ENCODE results near the gene LSS. TPM values are rescaled to one million over a fixed set of nuclear protein-coding genes. Genes with fewer than 3 reads are reported as not detected.

The LSS gene
- total RNA-seq, 2 experiments from 2014 or later, result 9.6 to 12.6 TPM

GRCh38 chr21:46254208-46254975 lies 25.8 kb upstream of the LSS start:
- CTCF ChIA-PET, result interaction anchor here (1.3 to 1.5 kb wide), 2 partner anchors 13 to 25 kb away, joined by 3 read pairs; no protein-coding TSS in a partner anchor
- no peak overlapping the region for H3K4me3 Mint-ChIP-seq
- H3K36me3 Mint-ChIP-seq (ENCODE audit: low read depth), result peaks cover 60% of the 10 kb centered on the region
- no peaks in the 10 kb centered on the region for H3K27me3 Mint-ChIP-seq (ENCODE audit: low read depth)
- intact Hi-C loops (cut with micrococcal nuclease), result no loop called here
- H3K9me3 Mint-ChIP-seq, result no peaks in the 10 kb centered on the region
- peak overlapping the region; percentile 86 for H3K27ac Mint-ChIP-seq
- no peak for DNase-seq
- H3K4me1 Mint-ChIP-seq (ENCODE audit: low read depth), result peaks cover 34% of the 10 kb centered on the region

- H3K9me3 Mint-ChIP-seq, result no peaks in the 10 kb centered on the region
- intact Hi-C loops (cut with micrococcal nuclease), result loop anchor here (2.0 kb wide), 2 partner anchors 25 to 71 kb away; partner anchors contain the start of genes LSS and PCNT
- H3K36me3 Mint-ChIP-seq (ENCODE audit: low read depth), result peaks cover 60% of the 10 kb centered on the region
- H3K27me3 Mint-ChIP-seq (ENCODE audit: low read depth), result no peaks in the 10 kb centered on the region
- DNase-seq, result peak; percentile 82
- peaks cover 34% of the 10 kb centered on the region for H3K4me1 Mint-ChIP-seq (ENCODE audit: low read depth)
- no peak overlapping the region for H3K4me3 Mint-ChIP-seq
- peak overlapping the region; percentile 86 for H3K27ac Mint-ChIP-seq
- CTCF ChIA-PET, result interaction anchor here (1.3 to 2.5 kb wide), 3 partner anchors 12 to 111 kb away, joined by 3 to 10 read pairs (median 3); no protein-coding TSS in a partner anchor
These were observed 25.1 kb upstream of the LSS start for GRCh38 chr21:46253610-46254124.

- intact Hi-C loops (cut with micrococcal nuclease), result loop anchor here (2.0 kb wide), 2 partner anchors 24 to 72 kb away; partner anchors contain the start of genes LSS and PCNT
- DNase-seq, result no peak
- Mint-ChIP-seq H3K27ac (peak overlapping the region; percentile 86), H3K36me3 (ENCODE audit: low read depth) (peaks cover 58% of the 10 kb centered on the region), H3K4me1 (ENCODE audit: low read depth) (peaks cover 34% of the 10 kb centered on the region), H3K9me3 (no peaks in the 10 kb centered on the region), H3K4me3 (no peak overlapping the region), H3K27me3 (ENCODE audit: low read depth) (no peaks in the 10 kb centered on the region)
- CTCF ChIA-PET, result interaction anchor here (0.9 to 2.5 kb wide), 3 partner anchors 11 to 110 kb away, joined by 3 to 10 read pairs (median 6); no protein-coding TSS in a partner anchor
These were observed 24.3 kb upstream of the LSS start for GRCh38 chr21:46252840-46253239.

GRCh38 chr21:46250146-46250725 lies 21.7 kb upstream of the LSS start:
- CTCF ChIA-PET, result interaction anchor here (1.2 kb wide), 1 partner anchor 107 kb away, joined by 5 read pairs; no protein-coding TSS in a partner anchor
- peak overlapping the region; percentile 51 for H3K27ac Mint-ChIP-seq
- H3K4me3 Mint-ChIP-seq, result no peak overlapping the region
- peak; percentile 28 for DNase-seq
- H3K4me1 Mint-ChIP-seq (ENCODE audit: low read depth), result peaks cover 33% of the 10 kb centered on the region
- H3K9me3 Mint-ChIP-seq, result no peaks in the 10 kb centered on the region
- intact Hi-C loops (cut with micrococcal nuclease), result no loop called here
- no peaks in the 10 kb centered on the region for H3K27me3 Mint-ChIP-seq (ENCODE audit: low read depth)
- peaks cover 54% of the 10 kb centered on the region for H3K36me3 Mint-ChIP-seq (ENCODE audit: low read depth)

- no peak overlapping the region for H3K4me3 Mint-ChIP-seq
- no peaks in the 10 kb centered on the region for H3K27me3 Mint-ChIP-seq (ENCODE audit: low read depth)
- DNase-seq, result no peak
- H3K27ac Mint-ChIP-seq, result no peak overlapping the region
- no peaks in the 10 kb centered on the region for H3K9me3 Mint-ChIP-seq
- CTCF ChIA-PET, result interaction anchor here (0.6 kb wide), 1 partner anchor 47 kb away, joined by 3 read pairs; no protein-coding TSS in a partner anchor
- peaks cover 19% of the 10 kb centered on the region for H3K4me1 Mint-ChIP-seq (ENCODE audit: low read depth)
- peaks cover 42% of the 10 kb centered on the region for H3K36me3 Mint-ChIP-seq (ENCODE audit: low read depth)
- intact Hi-C loops (cut with micrococcal nuclease), result no loop called here
These were observed 20.3 kb upstream of the LSS start for GRCh38 chr21:46248827-46249226.

GRCh38 chr21:46248422-46248782 lies 19.8 kb upstream of the LSS start:
- no peaks in the 10 kb centered on the region for H3K27me3 Mint-ChIP-seq (ENCODE audit: low read depth)
- H3K36me3 Mint-ChIP-seq (ENCODE audit: low read depth), result peaks cover 39% of the 10 kb centered on the region
- DNase-seq, result no peak
- no peaks in the 10 kb centered on the region for H3K9me3 Mint-ChIP-seq
- intact Hi-C loops (cut with micrococcal nuclease), result no loop called here
- peaks cover 15% of the 10 kb centered on the region for H3K4me1 Mint-ChIP-seq (ENCODE audit: low read depth)
- no peak overlapping the region for H3K4me3 Mint-ChIP-seq
- no peak overlapping the region for H3K27ac Mint-ChIP-seq
- CTCF ChIA-PET, result interaction anchor here (0.6 kb wide), 1 partner anchor 46 kb away, joined by 3 read pairs; no protein-coding TSS in a partner anchor

- DNase-seq, result no peak
- peaks cover 12% of the 10 kb centered on the region for H3K4me1 Mint-ChIP-seq (ENCODE audit: low read depth)
- CTCF ChIA-PET, result interaction anchor here (0.6 to 0.7 kb wide), 2 partner anchors 46 to 78 kb away, joined by 3 read pairs; a partner anchor contains a TSS
- intact Hi-C loops (cut with micrococcal nuclease), result no loop called here
- no peaks in the 10 kb centered on the region for H3K9me3 Mint-ChIP-seq
- H3K27ac Mint-ChIP-seq, result no peak overlapping the region
- peaks cover 42% of the 10 kb centered on the region for H3K36me3 Mint-ChIP-seq (ENCODE audit: low read depth)
- H3K4me3 Mint-ChIP-seq, result no peak overlapping the region
- H3K27me3 Mint-ChIP-seq (ENCODE audit: low read depth), result no peaks in the 10 kb centered on the region
These were observed 19.3 kb upstream of the LSS start for GRCh38 chr21:46247699-46248421.

GRCh38 chr21:46246345-46246744 lies 17.8 kb upstream of the LSS start:
- Mint-ChIP-seq H3K4me1 (ENCODE audit: low read depth) (peaks cover 9% of the 10 kb centered on the region), H3K27me3 (ENCODE audit: low read depth) (no peaks in the 10 kb centered on the region), H3K4me3 (no peak overlapping the region), H3K27ac (no peak overlapping the region), H3K36me3 (ENCODE audit: low read depth) (peaks cover 45% of the 10 kb centered on the region), H3K9me3 (no peaks in the 10 kb centered on the region)
- no peak for DNase-seq
- CTCF ChIA-PET, result interaction anchor here (0.6 kb wide), 1 partner anchor 35 kb away, joined by 3 read pairs; no protein-coding TSS in a partner anchor
- intact Hi-C loops (cut with micrococcal nuclease), result no loop called here

GRCh38 chr21:46245213-46245915 lies 16.8 kb upstream of the LSS start:
- Mint-ChIP-seq H3K27ac (no peak overlapping the region), H3K4me3 (no peak overlapping the region), H3K27me3 (ENCODE audit: low read depth) (no peaks in the 10 kb centered on the region), H3K4me1 (ENCODE audit: low read depth) (peaks cover 3% of the 10 kb centered on the region), H3K36me3 (ENCODE audit: low read depth) (peaks cover 44% of the 10 kb centered on the region), H3K9me3 (no peaks in the 10 kb centered on the region)
- DNase-seq, result no peak
- CTCF ChIA-PET, result interaction anchor here (0.8 kb wide), 1 partner anchor 76 kb away, joined by 3 read pairs; no protein-coding TSS in a partner anchor
- intact Hi-C loops (cut with micrococcal nuclease), result no loop called here

- no peaks in the 10 kb centered on the region for H3K9me3 Mint-ChIP-seq
- no peak for DNase-seq
- CTCF ChIA-PET, result no interaction called here
- H3K36me3 Mint-ChIP-seq (ENCODE audit: low read depth), result peaks cover 42% of the 10 kb centered on the region
- no peaks in the 10 kb centered on the region for H3K4me1 Mint-ChIP-seq (ENCODE audit: low read depth)
- no peak overlapping the region for H3K27ac Mint-ChIP-seq
- no peak overlapping the region for H3K4me3 Mint-ChIP-seq
- intact Hi-C loops (cut with micrococcal nuclease), result no loop called here
- no peaks in the 10 kb centered on the region for H3K27me3 Mint-ChIP-seq (ENCODE audit: low read depth)
These were observed 16.0 kb upstream of the LSS start for GRCh38 chr21:46244602-46245001.

GRCh38 chr21:46243960-46244361 lies 15.4 kb upstream of the LSS start:
- H3K4me3 Mint-ChIP-seq, result no peak overlapping the region
- H3K27ac Mint-ChIP-seq, result no peak overlapping the region
- H3K36me3 Mint-ChIP-seq (ENCODE audit: low read depth), result peaks cover 46% of the 10 kb centered on the region

More at GRCh38 chr21:46243960-46244361, 15.4 kb upstream of the LSS start:
- CTCF ChIA-PET, result interaction anchor here (1.3 kb wide), 1 partner anchor 29 kb away, joined by 3 read pairs; no protein-coding TSS in a partner anchor
- H3K9me3 Mint-ChIP-seq, result no peaks in the 10 kb centered on the region
- H3K27me3 Mint-ChIP-seq (ENCODE audit: low read depth), result no peaks in the 10 kb centered on the region
- DNase-seq, result no peak
- intact Hi-C loops (cut with micrococcal nuclease), result no loop called here
- no peaks in the 10 kb centered on the region for H3K4me1 Mint-ChIP-seq (ENCODE audit: low read depth)

Measured in activated naive CD4-positive, alpha-beta T cell treated with anti-CD3 and anti-CD28 coated beads for 36 hours (primary cell).